GM12892 (cell line): ENCODE data around the gene USP34.

ENCODE experiments used
- POLR2A ChIP-seq: IDR thresholded peaks from 2 replicates; pipeline ENCODE4 v1.6.1; 2011; ENCODE audit warnings: low read depth, low read length, control low read depth
- POLR2AphosphoS5 ChIP-seq: IDR thresholded peaks from 2 replicates; pipeline ENCODE4 v1.6.1; 2011; ENCODE audit warnings: low read depth, low read length, control low read depth

GRCh38 chr2:61288070-61288841, 182.6 kb downstream of the USP34 start:
- TF ChIP-seq POLR2AphosphoS5 = no peak
- no peak for TF ChIP-seq POLR2A
